CD4-positive, alpha-beta T cell (primary cell): Measurements from ENCODE around the gene RNASE8. TPM values are rescaled to one million over a fixed set of nuclear protein-coding genes. Genes with fewer than 3 reads are reported as not detected.

Source experiments
- ATAC-seq: fragments of 200-7000 bp; cut with Tn5 transposase; one replicate; pipeline ENCODE4 v1.10.0; 2022; ENCODE audit warnings: mild to moderate bottlenecking; ENCODE audit not compliant: poor library complexity
- CTCF ChIA-PET: fragments of 350-600 bp; sonication (Branson Sonifier 250); formaldehyde crosslinking; loops from one replicate; lab custom pipeline; 2021; ENCODE audit warnings: antibody characterized with exemption, inconsistent platforms; lab: Charles Lee
- POLR2A ChIA-PET: fragments of 350-600 bp; sonication (Branson Sonifier 250); formaldehyde crosslinking; loops from one replicate; lab custom pipeline; 2021; ENCODE audit warnings: antibody characterized with exemption, inconsistent platforms; lab: Charles Lee
- DNase-seq, 14 experiments: peaks; one replicate each; pipeline ENCODE4 v3.0.0-alpha.2; 2013 to 2020; ENCODE audit warnings: mixed read lengths in 2 of 14
- H3K27ac ChIP-seq, 2 donors: one replicate each; pipeline versions ENCODE4 v1.5.1 to v1.7.0; 2013; ENCODE audit warnings: low read length in 2 of 2, low read depth in 1 of 2, mild to moderate bottlenecking in 1 of 2
- H3K27me3 ChIP-seq, 2 experiments: 1 replicate in 1 of 2; 2 replicates in 1 of 2; pipeline versions ENCODE4 v1.6.1 to v1.7.0; 2013; ENCODE audit warnings: low read length in 2 of 2, control low read depth in 1 of 2, mild to moderate bottlenecking in 1 of 2, moderate library complexity in 1 of 2; ENCODE audit not compliant: insufficient read depth in 2 of 2, control insufficient read depth in 1 of 2
- H3K36me3 ChIP-seq: one replicate; pipeline ENCODE4 v1.6.1; 2013; ENCODE audit warnings: low read length, control low read depth; ENCODE audit not compliant: insufficient read depth
- H3K4me1 ChIP-seq: one replicate; pipeline ENCODE4 v1.6.1; 2013; ENCODE audit warnings: low read length, control low read depth; ENCODE audit not compliant: insufficient read depth
- H3K4me3 ChIP-seq: one replicate; pipeline ENCODE4 v1.5.1; 2013; ENCODE audit warnings: mild to moderate bottlenecking, low read length, moderate library complexity
- H3K9me3 ChIP-seq, 2 experiments: 1 replicate in 1 of 2; 2 replicates in 1 of 2; pipeline versions ENCODE4 v1.6.1 to v1.7.0; 2013; ENCODE audit warnings: low read length in 2 of 2, mild to moderate bottlenecking in 2 of 2, control low read depth in 1 of 2, moderate library complexity in 1 of 2; ENCODE audit not compliant: control insufficient read depth in 1 of 2, insufficient read depth in 1 of 2
- H3K27ac Mint-ChIP-seq: one replicate; pipeline ENCODE4 v1.8.0; 2020; ENCODE audit warnings: mixed read lengths
- H3K27me3 Mint-ChIP-seq: one replicate; pipeline ENCODE4 v1.8.0; 2021; ENCODE audit warnings: mixed read lengths
- H3K36me3 Mint-ChIP-seq: one replicate; pipeline ENCODE4 v1.8.0; 2021; ENCODE audit warnings: low read depth, mixed read lengths
- H3K4me1 Mint-ChIP-seq: one replicate; pipeline ENCODE4 v1.8.0; 2021; ENCODE audit warnings: low read depth, mixed read lengths
- H3K4me3 Mint-ChIP-seq: one replicate; pipeline ENCODE4 v1.8.0; 2020; ENCODE audit warnings: mild to moderate bottlenecking, mixed read lengths
- H3K9me3 Mint-ChIP-seq: one replicate; pipeline ENCODE4 v1.8.0; 2020; ENCODE audit warnings: mixed read lengths
- CTCF ChIP-seq: fragments of 200-600 bp; IDR thresholded peaks from one replicate; pipeline ENCODE4 v1.8.0; 2022; ENCODE audit warnings: antibody characterized with exemption, mild to moderate bottlenecking
- intact Hi-C, 2 experiments: fragments of 100-400 bp; cut with DNase I in 1 of 2; cut with micrococcal nuclease in 1 of 2; formaldehyde crosslinking; loops; one replicate each; pipeline versions ENCODE4 v1.15.1 to v1.9.0; 2023 to 2025; cut with DNase I, micrococcal nuclease
- total RNA-seq, 174 experiments: library from RNA in 2 of 174; stranded (reverse) in 2 of 174; gene quantifications; one replicate each; pipeline ENCODE4 v1.2.3 and lab custom pipeline; 2021 to 2026

The RNASE8 gene
- total RNA-seq, 2 experiments from 2014 or later: not detected

DNA sequence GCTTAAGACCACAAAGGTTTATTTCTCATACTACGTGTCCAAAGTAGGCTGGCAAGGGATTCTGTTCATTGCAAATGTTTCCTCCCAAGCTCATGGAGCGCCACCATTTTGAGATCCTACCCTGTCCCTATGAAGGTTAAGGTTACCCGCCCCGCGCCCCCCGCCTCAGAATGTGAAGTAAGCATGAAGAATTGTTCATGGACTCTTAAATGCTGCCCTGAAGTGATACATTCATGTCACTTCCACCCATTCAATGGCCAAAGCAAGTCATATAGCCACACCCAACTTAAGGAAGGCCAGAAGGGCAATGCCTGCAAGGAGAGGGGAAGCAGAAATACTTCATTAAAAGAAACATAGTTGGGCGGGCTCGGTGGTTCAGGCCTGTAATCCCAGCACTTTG lies 47.5 kb downstream of the RNASE8 start:
- no peaks in the 10 kb centered on the region for H3K36me3 ChIP-seq
- H3K27me3 ChIP-seq: no peaks in the 10 kb centered on the region
- intact Hi-C loops: loop anchor here (10.0 kb wide), 2 partner anchors 250 to 410 kb away; no protein-coding TSS in a partner anchor
- peak in 1 of 14 experiments; percentile 14 for DNase-seq
- peaks cover 28% of the 10 kb centered on the region for H3K4me1 Mint-ChIP-seq
- H3K27ac ChIP-seq: peak overlapping the region in 1 of 2 donors; percentile 97
- no peak overlapping the region for H3K4me3 ChIP-seq
- no peak for ATAC-seq
- no peak for TF ChIP-seq CTCF
- H3K9me3 Mint-ChIP-seq: no peaks in the 10 kb centered on the region
- H3K4me3 Mint-ChIP-seq: peak overlapping the region; percentile 86
- H3K27ac Mint-ChIP-seq: peak overlapping the region; percentile 85
- H3K36me3 Mint-ChIP-seq: no peaks in the 10 kb centered on the region
- CTCF ChIA-PET: interaction anchor here (0.7 to 6.8 kb wide), 23 partner anchors 10 to 413 kb away, joined by 3 to 116 read pairs (median 6); partner anchors contain the start of genes ARHGEF40 and NDRG2
- POLR2A ChIA-PET: interaction anchor here (1.2 to 3.4 kb wide), 8 partner anchors 11 to 134 kb away, joined by 3 to 52 read pairs (median 18); partner anchors contain the start of gene ARHGEF40
- H3K4me1 ChIP-seq: peaks cover 18% of the 10 kb centered on the region
- no peaks in the 10 kb centered on the region for H3K27me3 Mint-ChIP-seq
- no peaks in the 10 kb centered on the region for H3K9me3 ChIP-seq

GRCh38 chr14:21106176-21106497 lies 48.5 kb downstream of the RNASE8 start:
- Mint-ChIP-seq H3K4me3 (no peak overlapping the region), H3K9me3 (no peaks in the 10 kb centered on the region), H3K4me1 (peaks cover 28% of the 10 kb centered on the region), H3K36me3 (no peaks in the 10 kb centered on the region), H3K27me3 (no peaks in the 10 kb centered on the region), H3K27ac (peak overlapping the region; percentile 7)
- Histone ChIP-seq H3K27ac (no peak overlapping the region), H3K4me3 (no peak overlapping the region), H3K27me3 (no peaks in the 10 kb centered on the region), H3K9me3 (no peaks in the 10 kb centered on the region), H3K36me3 (no peaks in the 10 kb centered on the region), H3K4me1 (peaks cover 18% of the 10 kb centered on the region)
- intact Hi-C loops: loop anchor here (10.0 kb wide), 2 partner anchors 251 to 411 kb away; no protein-coding TSS in a partner anchor
- no peak for TF ChIP-seq CTCF
- DNase-seq (peak in 1 of 14 experiments; percentile 32), ATAC-seq (no peak)
- ChIA-PET CTCF (interaction anchor here (0.8 to 6.8 kb wide), 7 partner anchors 11 to 91 kb away, joined by 3 to 116 read pairs (median 10); no protein-coding TSS in a partner anchor), POLR2A (interaction anchor here (3.4 kb wide), 1 partner anchor 39 kb away, joined by 37 read pairs; no protein-coding TSS in a partner anchor)

DNA sequence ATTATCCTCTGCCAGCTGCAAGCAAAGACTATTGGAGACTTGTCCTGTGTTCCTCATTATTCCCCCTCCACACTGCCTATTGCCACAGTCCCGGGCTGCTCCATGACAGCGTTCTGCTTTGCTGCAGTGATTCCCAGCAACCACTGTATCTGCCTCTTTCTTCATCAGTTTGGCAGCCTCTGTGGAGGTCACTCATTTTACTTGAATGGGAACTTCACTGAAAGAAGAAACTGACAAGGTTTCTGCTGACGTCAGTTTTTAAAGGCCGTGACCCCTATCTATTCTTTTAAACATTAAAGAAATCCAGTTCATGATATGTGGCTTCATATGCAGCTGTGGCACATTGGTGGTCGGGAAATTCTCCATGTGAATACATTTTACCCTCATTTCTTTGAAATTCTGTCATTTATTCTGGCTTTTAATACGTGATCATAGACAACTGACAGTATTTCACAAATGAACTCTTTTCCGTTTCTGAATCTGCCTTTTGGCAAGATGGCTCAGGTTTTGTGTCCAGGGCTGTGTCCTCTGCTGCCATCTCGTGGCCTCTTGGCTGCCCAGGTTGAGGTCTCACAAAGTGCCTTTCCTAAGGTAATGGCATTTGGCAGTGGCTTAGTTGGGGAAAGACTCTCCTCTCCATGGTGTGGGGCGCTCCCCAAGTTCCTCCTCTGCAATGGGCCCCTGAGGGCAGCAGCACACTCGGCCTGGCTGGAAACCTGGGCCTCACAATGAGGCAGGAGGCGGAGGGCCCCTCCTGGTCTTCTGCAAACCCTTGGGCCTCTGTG lies 49.1 kb downstream of the RNASE8 start:
- Histone ChIP-seq H3K27me3 (no peaks in the 10 kb centered on the region), H3K4me1 (peaks cover 18% of the 10 kb centered on the region), H3K9me3 (no peaks in the 10 kb centered on the region), H3K4me3 (no peak overlapping the region), H3K36me3 (no peaks in the 10 kb centered on the region), H3K27ac (no peak overlapping the region)
- peaks cover 28% of the 10 kb centered on the region for H3K4me1 Mint-ChIP-seq
- H3K4me3 Mint-ChIP-seq: peak overlapping the region; percentile 66
- H3K9me3 Mint-ChIP-seq: no peaks in the 10 kb centered on the region
- TF ChIP-seq CTCF: peak; percentile 84
- intact Hi-C loops: loop anchor here (10.0 kb wide), 2 partner anchors 252 to 412 kb away; no protein-coding TSS in a partner anchor
- CTCF ChIA-PET: interaction anchor here (0.8 to 6.8 kb wide), 5 partner anchors 12 to 92 kb away, joined by 3 to 116 read pairs (median 6); no protein-coding TSS in a partner anchor
- DNase-seq (peak; percentile 65 to 88 (median 76)), ATAC-seq (no peak)
- H3K36me3 Mint-ChIP-seq: no peaks in the 10 kb centered on the region
- peak overlapping the region; percentile 7 for H3K27ac Mint-ChIP-seq
- POLR2A ChIA-PET: no interaction called here
- no peaks in the 10 kb centered on the region for H3K27me3 Mint-ChIP-seq
